Activated gamma-delta T cell treated with Interleukin-2 at 50 U/mL for 16 hours (primary cell): ENCODE measurements around the gene TEX26.
A peak's percentile ranks its signal among the peaks of the same experiment; 100 is the strongest.
"Not testable (repeated sequence)": the region's sequence is repeated elsewhere in the genome, so short reads cannot be mapped to it uniquely, and the experiment has no call there.

ENCODE experiments used
- DNase-seq: peaks from one replicate; pipeline ENCODE4 v3.0.0-alpha.2; 2020

The TEX26 gene

DNA sequence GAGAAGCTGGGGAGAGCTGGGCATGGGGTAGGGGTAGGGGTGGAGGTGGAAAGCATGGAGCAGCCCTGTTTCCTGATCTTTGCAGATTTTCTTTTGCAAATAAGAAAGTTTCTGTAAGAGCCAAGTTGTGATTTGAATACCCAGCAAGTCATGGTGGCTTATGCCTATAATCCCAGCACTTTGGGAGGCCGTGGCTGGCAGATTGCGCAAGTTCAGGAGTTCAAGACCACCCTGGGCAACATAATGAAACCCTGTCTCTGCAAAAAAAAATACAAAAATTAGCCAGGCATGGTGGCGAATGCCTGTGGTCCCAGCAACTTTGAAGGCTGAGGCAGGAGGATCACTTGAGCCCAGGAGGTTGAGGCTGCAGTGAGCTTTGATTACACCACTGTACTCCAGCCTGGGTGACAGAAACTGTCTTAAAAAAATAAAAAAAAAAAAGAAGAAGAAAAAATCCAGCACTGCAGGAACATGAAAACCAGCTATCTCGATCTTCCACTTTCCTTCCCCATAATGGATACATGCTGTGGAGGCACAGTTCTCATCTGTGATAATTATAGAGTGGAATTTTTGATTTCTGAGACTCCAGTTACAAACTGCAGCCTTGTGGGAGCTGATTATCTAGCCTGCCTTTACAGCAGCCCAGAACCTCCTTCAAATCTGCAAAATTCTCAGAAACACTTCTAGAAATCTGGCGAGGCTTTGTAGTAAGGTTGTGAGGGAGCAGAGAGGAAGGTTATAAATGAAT lies 12.1 kb upstream of the TEX26 start:
- DNase-seq, result no peak

GRCh38 chr13:30923418-30923817 lies 9.0 kb upstream of the TEX26 start:
- no peak for DNase-seq

- DNase-seq, result no peak
Measured at GRCh38 chr13:30924721-30925120, 7.7 kb upstream of the TEX26 start.

DNA sequence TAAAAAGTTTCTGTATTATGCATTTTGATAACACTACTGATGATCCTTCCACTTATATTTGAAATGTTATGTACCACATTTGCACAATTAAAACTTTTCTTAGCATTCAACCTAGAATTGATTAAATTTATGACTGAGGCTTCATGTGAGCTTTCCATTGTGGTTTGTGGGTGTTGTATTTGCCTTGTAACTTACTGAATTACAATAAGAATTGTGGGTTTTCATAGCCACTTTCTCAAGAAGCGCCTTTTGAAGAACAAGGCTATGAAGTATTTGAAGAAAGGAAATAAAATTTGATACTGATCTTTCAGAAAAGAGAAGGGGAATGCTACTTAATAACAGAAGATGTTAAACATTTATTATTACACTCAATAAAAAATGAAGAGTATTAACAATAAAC lies 7.0 kb upstream of the TEX26 start:
- DNase-seq, result no peak

DNA sequence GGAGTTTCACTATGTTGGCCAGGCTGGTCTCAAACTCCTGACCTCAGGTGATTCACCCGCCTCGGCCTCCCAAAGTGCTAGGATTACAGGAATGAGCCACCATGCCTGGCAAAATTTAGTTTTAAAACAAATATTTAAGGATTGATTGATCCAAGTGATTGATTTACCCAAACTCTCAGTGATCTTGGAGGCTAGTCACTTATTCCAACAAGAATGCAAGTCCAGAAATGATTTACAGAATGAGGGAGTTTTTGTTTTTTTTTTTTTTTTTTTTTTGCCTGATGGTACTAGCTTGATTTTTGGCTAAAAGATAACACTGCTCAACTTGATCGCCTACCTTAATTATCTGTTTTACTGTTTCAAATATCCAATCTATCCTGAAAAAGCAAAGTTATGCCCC lies 5.7 kb upstream of the TEX26 start:
- DNase-seq, result no peak

DNA sequence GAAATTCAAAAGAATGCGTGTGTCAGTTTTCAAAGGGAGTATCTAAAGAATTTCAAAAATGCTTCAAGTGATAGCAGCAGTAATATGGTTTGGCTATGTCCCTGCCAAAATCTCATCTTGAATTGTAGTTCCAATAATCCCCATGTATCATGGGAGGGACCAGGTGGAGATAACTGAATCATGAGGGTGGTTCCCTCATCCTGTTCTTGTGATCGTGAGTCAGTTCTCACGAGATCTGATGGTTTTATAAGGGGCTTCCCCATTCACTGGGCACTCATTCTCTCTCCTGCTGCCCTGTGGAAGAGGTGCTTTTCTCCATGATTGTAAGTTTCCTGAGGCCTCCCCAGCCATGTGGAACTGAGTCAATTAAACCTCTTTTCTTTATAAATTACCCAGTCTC lies 5.3 kb upstream of the TEX26 start:
- DNase-seq, result not testable (repeated sequence)

GRCh38 chr13:30927595-30927994 lies 4.9 kb upstream of the TEX26 start:
- DNase-seq, result no peak

DNA sequence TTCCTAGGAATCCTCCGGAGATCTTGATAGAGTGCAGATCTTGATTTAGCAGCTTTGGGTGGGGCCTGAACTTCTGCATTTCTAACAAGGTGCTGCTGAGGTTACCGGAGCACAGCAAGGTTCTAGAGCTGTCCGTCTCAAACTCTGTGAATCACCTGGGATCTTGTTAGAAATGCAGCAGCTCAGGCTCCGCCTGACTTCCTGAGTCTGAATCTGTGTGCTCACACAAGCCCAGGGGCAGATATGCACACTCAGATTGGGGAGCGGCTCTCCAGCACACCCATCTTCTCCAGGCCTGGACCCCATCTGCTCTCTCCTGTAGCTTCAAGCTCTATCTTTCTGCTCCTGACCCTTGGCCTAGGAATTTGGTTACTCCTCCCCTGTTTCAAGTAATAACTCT lies 3.5 kb upstream of the TEX26 start:
- DNase-seq, result no peak

DNA sequence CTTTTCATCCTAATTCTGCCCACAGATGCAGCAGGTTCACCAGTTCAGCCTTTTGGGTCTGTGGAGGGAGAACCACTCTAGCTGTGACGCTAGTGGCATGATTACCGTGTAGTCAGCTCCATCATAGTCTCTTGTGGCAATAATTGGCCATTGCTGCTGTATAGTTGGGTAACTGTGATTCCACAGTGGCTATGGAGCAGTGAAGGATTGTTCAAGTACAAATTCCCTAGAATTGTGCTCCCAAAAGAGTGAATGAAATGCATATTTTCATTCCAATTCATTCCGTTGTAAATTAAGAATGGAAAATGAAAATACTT lies 856 bp downstream of the TEX26 start:
- DNase-seq, result no peak

DNA sequence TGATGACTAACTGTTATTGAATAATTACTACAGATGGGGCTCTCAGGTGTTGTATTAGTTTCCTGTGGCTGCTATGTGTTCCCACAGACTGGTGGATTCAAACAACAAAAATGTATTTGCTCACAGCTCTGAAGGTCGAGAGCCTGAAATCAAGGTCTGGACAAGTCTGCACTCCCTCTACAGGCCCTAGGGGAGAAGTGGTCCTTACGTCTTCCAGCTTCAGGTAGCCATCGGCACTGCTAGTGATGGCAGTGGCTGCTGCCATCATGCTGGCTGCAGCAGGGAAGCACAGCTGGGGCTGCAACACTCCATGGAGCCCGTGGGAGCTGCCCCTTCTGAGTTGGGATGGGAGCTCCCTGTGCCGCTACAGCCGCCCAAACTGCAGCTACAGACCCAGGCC lies 1.9 kb downstream of the TEX26 start:
- DNase-seq, result no peak

DNA sequence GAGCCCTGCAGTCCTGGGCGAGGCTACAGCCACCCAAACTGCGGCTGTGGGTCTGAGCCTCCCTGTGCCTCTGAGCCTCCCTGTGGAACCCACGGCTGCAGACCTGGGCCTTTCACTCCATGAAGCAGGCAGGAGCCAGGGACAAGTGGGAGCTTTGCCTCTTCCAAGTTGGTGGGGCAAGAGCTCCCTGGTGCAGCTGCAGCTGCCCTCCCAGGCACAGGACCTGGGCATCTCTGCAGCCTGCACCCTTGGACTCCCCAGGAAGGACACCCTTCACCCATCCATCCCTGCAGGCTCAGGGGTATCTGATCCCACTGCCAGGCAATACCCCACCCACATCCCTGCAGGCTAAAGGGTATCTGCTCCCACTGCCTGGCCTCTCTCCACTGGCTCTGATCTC lies 2.3 kb downstream of the TEX26 start:
- no peak for DNase-seq

DNA sequence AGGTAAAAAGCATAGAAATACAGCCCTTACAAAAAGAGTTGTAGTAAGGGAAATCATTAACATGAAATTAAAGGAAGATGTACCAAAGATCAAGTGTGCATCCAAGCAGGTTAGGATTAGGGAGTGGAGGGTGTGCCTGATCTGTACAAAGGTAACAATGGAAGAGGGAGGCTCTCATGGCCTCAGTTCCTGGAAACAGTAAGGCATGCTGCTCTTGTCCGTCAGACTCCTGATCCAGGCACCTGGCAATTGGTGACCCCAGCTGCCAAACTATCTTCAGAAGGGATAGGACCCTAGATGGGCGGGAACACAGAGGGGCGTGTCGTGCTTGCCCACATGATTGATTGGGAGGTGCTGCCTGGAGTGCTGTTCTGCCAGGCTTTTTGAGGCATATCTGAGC lies 4.5 kb downstream of the TEX26 start:
- DNase-seq, result no peak

GRCh38 chr13:30943881-30944280 lies 11.4 kb downstream of the TEX26 start:
- no peak for DNase-seq

- DNase-seq, result no peak
Measured at GRCh38 chr13:30957258-30957943, 24.9 kb downstream of the TEX26 start.

DNA sequence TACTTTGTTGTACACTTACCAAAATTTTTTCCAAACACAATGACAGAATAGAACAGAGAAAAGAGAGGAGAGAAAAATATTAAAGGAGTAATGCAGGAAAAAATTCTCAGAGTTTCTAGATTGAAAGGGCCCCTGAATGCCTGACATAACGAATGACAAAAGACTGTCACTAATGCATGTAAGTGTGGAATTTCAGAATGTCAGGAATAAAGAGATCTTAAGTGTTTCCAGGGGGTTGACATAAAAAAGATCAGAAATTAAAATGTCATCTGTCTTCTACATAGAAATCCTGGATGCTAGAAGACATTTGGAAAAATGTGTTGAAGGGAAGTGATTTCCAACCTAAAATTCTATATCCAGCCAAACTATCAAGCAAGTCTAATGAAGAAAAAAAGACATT lies 27.2 kb downstream of the TEX26 start:
- DNase-seq, result no peak

- DNase-seq, result no peak
Measured at GRCh38 chr13:30963791-30964190, 31.3 kb downstream of the TEX26 start.

DNA sequence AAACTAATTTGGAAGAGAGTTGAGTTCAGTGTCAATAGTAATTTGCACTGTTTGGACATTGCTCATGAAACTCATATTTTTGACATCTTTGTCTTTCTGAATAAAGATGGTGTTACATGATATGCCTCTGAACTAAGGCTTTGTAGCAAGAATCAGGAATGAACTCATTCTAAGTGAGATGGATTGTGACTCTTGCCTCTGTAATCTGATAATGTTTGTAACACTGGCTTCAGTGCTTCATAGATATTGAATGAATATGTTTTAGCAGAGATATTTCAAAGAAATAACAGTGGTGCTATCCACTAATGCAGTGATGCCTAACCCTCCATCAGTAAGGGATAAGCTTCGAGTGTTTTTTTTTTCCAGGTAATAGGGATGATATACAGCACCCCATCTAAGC lies 32.9 kb downstream of the TEX26 start:
- no peak for DNase-seq

DNA sequence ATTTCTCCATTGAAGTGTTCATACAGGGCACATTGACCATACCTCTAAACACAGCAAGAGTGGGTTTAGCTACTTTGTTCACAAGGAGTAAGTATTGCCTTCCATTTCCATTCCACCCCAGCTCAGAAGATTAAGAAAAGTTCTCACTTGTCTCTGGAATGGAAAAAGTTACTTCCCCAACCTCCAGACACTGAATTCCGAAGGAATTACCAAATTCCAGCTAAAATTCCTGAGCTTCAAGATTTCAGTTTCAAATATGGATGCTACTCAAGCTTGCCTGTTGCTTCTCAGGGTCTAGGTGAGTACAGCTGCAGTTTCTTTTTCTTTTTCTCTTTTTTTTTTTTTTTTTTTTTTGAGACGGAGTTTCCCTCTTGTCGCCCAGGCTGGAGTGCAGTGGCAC lies 33.6 kb downstream of the TEX26 start:
- no peak for DNase-seq

DNA sequence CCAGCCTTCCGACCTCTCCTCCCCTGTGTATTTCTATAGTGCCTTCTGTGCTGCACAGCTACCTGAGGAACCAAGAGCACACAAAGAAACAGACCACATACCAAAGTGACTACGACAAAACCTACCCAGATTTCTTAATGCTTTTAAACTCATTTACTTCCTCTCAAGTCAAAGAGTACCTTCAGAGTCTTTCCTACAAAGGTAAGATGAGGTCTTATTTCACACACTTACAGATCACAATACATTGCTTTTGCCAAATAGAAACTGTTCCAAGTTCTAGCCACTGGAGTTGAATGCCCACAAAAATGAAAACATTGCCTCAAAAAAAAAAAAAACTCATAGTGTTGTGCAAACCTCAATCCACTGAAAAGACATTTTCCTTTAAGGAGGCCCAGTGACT lies 36.4 kb downstream of the TEX26 start:
- no peak for DNase-seq

- no peak for DNase-seq
Measured at GRCh38 chr13:30971575-30971974, 39.1 kb downstream of the TEX26 start.

DNA sequence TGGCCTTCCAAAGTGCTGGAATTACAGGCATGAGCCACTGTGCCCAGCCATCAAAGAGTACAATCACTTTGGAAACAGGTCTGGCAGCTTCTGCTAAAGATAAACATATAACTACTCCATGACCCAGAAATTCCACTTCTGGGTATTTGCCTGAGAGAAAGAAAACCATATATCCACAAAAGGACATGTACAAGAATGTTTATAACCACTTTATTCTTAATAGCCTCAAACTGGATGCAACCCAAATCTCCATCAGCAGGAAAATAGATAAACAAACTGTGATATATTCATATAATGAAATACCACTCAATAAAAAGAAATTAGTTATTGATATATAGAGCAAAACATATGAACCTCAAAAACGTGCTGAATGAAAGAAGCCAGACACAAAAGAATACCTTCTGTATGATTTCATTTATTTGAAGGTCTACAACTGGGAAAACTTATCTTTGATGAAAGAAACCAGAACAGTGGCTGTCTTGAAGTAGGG lies 40.5 kb downstream of the TEX26 start:
- DNase-seq, result no peak

DNA sequence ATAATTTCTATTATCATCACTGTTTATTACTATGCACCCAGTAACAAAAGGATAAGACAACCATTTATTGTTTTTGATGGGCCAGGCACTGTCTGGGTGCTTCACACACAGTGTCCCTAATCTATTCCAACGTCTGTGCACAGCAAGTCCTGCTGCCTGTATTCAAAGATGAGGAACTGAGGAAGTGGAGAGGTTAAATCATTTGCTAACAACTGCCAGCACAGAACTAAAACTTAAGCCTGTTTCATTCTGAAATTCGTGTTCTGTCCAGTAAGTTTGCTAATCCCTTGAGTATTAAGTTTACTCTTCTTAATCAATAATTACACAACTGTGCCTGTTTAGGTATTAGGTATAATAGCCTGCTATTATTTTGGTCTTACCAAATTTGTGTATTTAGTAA lies 41.9 kb downstream of the TEX26 start:
- no peak for DNase-seq

- DNase-seq, result no peak
Measured at GRCh38 chr13:30976025-30976424, 43.6 kb downstream of the TEX26 start.

DNA sequence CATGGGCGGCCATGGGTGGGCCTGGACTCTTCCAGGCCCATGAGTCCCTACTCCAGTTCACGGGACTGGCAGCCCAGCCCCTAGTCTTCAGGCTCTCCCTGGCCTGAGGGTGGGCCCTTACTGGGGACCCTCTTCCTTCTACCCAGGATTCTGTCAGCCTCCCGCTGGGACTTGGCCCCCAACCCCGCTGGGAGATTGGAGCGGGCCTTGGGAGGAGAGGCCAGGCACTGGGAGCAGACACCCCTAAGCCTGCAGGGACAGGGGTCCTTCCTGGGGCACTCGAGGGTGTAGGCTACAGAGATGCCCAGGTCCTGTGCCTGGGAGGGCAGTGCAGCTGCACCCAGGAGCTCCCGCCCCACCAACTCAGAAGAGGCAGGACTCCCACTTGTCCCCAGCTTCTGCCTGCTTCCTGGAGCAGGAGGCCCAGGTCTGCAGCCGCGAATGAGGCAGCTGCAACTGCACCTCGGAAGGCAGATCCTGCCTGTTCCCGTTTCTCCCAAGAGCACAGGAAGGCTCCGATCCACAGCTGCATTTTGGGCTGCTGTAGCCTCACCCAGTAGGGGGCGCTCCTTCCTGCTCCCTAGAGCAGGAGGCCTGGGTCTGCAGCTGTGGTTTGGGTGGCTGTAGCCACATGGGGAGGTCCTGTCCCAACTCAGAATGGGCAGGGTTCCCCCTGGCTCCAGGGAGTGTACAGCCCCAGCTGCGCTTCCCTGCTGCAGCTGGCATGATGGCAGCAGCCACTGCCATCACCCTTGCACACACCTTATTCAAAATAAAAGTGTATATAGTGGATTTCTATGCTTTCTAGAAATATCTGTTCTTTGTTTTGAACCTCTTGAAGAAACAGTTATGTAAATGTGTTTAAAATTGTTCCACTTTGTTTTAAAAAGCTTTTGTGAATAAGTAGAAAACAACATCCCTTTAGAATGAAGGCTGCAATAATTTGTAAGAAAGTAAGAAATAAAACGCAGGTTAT lies 46.8 kb downstream of the TEX26 start:
- DNase-seq, result peak; percentile 21
